HG02943 (cell line): Measurements from ENCODE around the gene C6orf58.
"Not testable (repeated sequence)": the region's sequence is repeated elsewhere in the genome, so short reads cannot be mapped to it uniquely, and the experiment has no call there.

Source experiments
- ATAC-seq: cut with Tn5 transposase; IDR thresholded peaks from one replicate; pipeline ENCODE4 v1.9.1; 2021; ENCODE audit warnings: mild to moderate bottlenecking, low read depth, moderate library complexity; ENCODE audit not compliant: unreplicated experiment

The C6orf58 gene

GRCh38 chr6:127589135-127589534, 12.2 kb downstream of the C6orf58 start:
- ATAC-seq, result no peak

- no peak for ATAC-seq
Measured at GRCh38 chr6:127590344-127590743, 13.4 kb downstream of the C6orf58 start.

GRCh38 chr6:127592964-127593363, 16.0 kb downstream of the C6orf58 start:
- ATAC-seq, result no peak

DNA sequence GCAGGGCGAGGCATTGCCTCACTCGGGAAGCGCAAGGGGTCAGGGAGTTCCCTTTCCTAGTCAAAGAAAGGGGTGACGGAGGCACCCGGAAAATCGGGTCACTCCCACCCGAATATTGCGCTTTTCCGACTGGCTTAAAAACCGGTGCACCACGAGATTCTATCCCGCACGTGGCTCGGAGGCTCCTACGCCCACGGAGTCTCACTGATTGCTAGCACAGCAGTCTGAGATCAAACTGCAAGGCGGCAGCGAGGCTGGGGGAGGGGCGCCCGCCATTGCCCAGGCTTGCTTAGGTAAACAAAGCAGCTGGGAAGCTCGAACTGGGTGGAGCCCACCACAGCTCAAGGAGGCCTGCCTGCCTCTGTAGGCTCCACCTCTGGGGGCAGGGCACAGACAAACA, 16.5 kb downstream of the C6orf58 start:
- ATAC-seq, result not testable (repeated sequence)

DNA sequence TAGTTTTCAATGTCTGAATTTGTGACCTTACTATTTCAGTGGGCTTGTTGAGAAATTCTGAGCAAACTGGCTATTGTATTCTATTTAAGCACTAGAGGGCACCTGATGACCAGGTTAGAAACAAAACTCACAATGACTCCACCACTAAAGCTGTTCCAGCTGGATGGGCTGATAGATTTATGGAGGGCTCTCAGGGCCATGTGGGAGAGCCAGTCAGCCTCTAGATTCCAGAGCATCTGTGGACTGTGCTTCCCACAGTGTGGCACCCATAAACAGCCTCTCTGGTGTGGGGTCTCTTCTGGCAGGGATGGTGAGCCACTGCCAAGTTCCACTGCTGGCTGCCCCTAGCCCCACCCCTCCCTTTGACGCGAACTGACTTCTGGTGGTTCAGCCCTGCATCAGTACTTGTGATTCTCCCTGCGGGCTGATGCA, 29.2 kb downstream of the C6orf58 start:
- ATAC-seq, result no peak

- no peak for ATAC-seq
Measured at GRCh38 chr6:127608554-127609270, 31.7 kb downstream of the C6orf58 start.

- no peak for ATAC-seq
Measured at GRCh38 chr6:127618729-127619128, 41.8 kb downstream of the C6orf58 start.

GRCh38 chr6:127630800-127631199, 53.8 kb downstream of the C6orf58 start:
- no peak for ATAC-seq

DNA sequence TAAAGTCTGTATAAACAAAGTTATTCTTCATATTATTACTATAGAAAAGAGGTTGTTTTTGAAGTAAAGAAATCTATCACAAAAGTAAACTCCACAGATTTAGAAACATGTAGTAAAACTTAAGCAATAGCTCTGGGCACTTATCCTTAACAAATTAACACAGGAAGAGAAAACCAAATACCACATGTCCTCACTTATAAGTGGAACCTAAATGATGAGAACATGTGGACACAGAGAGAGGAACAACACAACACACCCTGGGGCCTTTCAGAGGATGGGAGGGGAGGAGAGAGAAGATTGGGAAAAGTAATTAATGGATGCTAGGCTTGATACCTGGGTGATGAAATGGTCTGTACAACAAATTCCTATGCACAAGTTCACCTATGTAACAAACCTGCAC, 57.2 kb downstream of the C6orf58 start:
- no peak for ATAC-seq

GRCh38 chr6:127635091-127635490, 58.1 kb downstream of the C6orf58 start:
- ATAC-seq, result no peak

DNA sequence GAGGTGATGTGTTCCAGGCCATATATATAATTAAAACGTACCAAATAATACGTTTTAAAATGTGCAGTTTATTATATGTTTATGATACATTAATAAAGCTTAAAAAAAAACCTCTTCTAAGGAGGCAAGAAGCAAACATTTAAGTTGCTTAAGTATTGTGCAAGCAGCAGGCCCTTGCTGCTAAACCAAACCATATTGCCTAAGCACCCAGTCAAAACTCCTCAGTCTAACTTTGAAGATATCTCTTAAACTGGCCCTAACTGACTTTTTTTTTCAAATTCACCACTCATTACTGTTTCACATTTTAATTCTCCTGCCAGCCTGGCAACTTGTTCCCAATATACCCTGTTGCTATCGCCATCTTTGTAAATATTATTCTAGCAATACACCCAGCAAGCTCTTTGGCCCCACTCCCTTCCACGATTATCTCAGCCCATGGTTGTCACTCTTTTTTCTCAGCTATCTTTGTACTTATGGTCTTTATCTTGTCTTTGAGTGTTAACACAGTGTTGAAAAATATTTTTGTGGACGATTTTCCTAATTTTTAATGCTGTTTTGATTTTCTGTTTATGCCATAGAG, 60.9 kb downstream of the C6orf58 start:
- no peak for ATAC-seq
